Testis (tissue), 3 donors: ENCODE data around the gene CRABP2. TPM values are rescaled to one million over a fixed set of nuclear protein-coding genes. Genes with fewer than 3 reads are reported as not detected.

Experiments used
- DNase-seq: peaks from one replicate; pipeline ENCODE4 v3.0.0-alpha.2; 2019
- H3K27ac ChIP-seq, 2 donors: fragments of 200-600 bp; sonication (generic); one replicate each; pipeline ENCODE4 v1.5.1; 2019
- H3K27me3 ChIP-seq: fragments of 200-600 bp; sonication (generic); one replicate; pipeline ENCODE4 v1.5.1; 2019
- H3K36me3 ChIP-seq: fragments of 200-600 bp; sonication (generic); one replicate; pipeline ENCODE4 v1.5.1; 2017; ENCODE audit warnings: low read depth; ENCODE audit errors: missing control alignments
- H3K4me1 ChIP-seq: fragments of 200-600 bp; sonication (generic); one replicate; pipeline ENCODE4 v1.5.1; 2019
- H3K4me3 ChIP-seq, 2 donors: fragments of 200-600 bp; sonication (generic); one replicate each; pipeline ENCODE4 v1.5.1; 2017 to 2019
- H3K9me3 ChIP-seq: fragments of 200-600 bp; sonication (generic); one replicate; pipeline ENCODE4 v1.5.1; 2017
- CTCF ChIP-seq, 3 experiments: fragments of 450-650 bp in 2 of 3; fragments of 200-600 bp in 1 of 3; sonication (generic) in 1 of 3; IDR thresholded peaks; one replicate each; pipeline ENCODE4 v1.5.1; 2016 to 2019; ENCODE audit warnings: antibody characterized with exemption in 3 of 3, mild to moderate bottlenecking in 2 of 3, moderate library complexity in 1 of 3
- POLR2A ChIP-seq: fragments of 450-650 bp; IDR thresholded peaks from one replicate; pipeline ENCODE4 v1.6.1; 2017; ENCODE audit warnings: antibody characterized with exemption, mild to moderate bottlenecking, moderate library complexity
- WGBS, 2 donors: methylation state at CpG; one replicate each; pipeline ENCODE4 v1.1.5; 2018; 5-methylcytosine and 5-hydroxymethylcytosine counted together
- intact Hi-C: fragments of 100-400 bp; cut with DNase I; formaldehyde crosslinking; loops from one replicate; pipeline ENCODE4 v1.15.1; 2023; ENCODE audit warnings: low total_unique reads
- polyA plus RNA-seq: library from polyadenylated mRNA; stranded (reverse); fragments of 350-450 nt; fragmentation: Illumina TruSeq; extraction: RNeasy Lipid Tissue Mini Kit (QIAGEN cat#74804); gene quantifications from one replicate; pipeline ENCODE4 v1.2.3, GENCODE V29; 2014; ENCODE audit warnings: low read depth, low replicate concordance; ENCODE audit not compliant: insufficient read depth
- total RNA-seq, 2 donors: library from RNA; depleted of rRNA; stranded (reverse); fragments of >200 nt; gene quantifications; one replicate each; pipeline ENCODE4 v1.2.3, GENCODE V29; 2016

The CRABP2 gene
- total and polyA plus RNA-seq, 3 donors from 2014 or later: 2.1 to 21.0 (median 6.8) TPM

DNA sequence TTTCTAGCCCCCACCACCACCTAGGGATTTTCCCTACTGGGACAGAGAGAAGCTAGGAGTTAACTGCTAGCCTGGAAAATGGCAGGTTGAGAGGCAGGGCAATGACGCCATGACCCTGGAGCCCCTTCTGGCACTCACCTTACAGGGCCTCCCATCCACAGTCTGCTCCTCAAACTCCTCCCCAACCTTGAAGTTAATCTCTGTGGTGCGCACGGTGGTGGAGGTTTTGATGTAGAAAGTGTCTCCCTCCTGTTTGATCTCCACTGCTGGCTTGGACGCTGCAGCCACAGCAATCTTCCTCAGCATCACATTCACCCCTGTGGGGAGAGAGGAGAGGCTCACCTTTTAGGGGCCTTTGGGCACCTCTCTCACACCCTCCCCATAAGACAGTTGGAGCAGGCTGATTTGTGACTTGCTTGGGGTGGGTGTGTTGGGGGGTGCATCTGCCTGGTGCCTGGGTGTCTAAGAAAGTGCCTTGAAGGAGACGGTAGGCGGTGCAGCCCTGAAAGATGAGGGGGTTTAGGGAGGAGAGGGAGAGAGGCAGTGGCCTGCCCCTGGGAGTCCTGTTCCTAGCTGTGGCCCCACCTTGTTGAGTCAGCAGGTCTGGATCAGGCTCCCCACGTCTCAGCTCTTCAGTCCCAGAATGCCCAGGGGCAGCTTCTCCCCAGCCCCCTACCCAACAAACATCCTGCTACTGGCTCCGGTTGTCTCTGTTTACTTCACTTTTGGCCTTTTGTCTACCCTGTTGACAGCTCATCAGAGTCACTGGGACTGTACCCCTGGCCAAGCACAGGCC is 4.4 kb downstream of the CRABP2 start:
- Histone ChIP-seq H3K9me3 (no peaks in the 10 kb centered on the region), H3K27ac (no peak overlapping the region), H3K27me3 (no peaks in the 10 kb centered on the region), H3K4me3 (no peak overlapping the region), H3K36me3 (no peaks in the 10 kb centered on the region), H3K4me1 (peaks cover 15% of the 10 kb centered on the region)
- no peak for DNase-seq
- TF ChIP-seq CTCF (IDR thresholded peaks at IDR 0.05) (no peak), POLR2A (no peak)
- intact Hi-C loops: no loop called here
- 79 to 87% methylated on average over 4 to 8 of the region's 8 CpGs for WGBS, 2 donors

DNA sequence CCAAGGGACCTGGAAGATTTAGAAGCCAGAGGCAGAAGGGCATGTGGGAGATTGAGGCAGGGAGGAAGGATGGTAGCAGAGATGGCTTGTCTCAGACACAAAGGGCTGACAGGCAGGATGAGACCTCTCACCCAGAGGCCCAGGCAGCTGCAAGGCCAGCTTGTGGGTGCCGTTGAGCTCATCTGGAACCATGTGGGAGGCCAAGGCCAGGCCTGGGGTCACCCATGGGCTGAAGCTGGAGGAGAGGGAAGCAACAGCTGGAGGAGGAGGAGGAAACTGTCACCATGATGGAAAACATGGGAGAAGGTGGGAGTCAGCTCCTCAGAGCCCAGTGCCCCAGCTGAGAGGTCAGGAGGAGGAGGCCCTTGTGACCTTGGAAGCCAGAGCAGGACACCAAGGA is 6.4 kb downstream of the CRABP2 start:
- no peak overlapping the region for H3K27ac ChIP-seq
- no peaks in the 10 kb centered on the region for H3K4me1 ChIP-seq
- 26 to 43% methylated on average over 1 of the region's 1 CpG for WGBS, 2 donors
- no peaks in the 10 kb centered on the region for H3K27me3 ChIP-seq
- DNase-seq: no peak
- H3K4me3 ChIP-seq: no peak overlapping the region
- H3K9me3 ChIP-seq: no peaks in the 10 kb centered on the region
- H3K36me3 ChIP-seq: no peaks in the 10 kb centered on the region
- intact Hi-C loops: no loop called here
- no peak for TF ChIP-seq POLR2A
- no peak for TF ChIP-seq CTCF (IDR thresholded peaks at IDR 0.05)

- intact Hi-C loops: no loop called here
- DNase-seq: no peak
- Histone ChIP-seq H3K27ac (no peak overlapping the region), H3K9me3 (no peaks in the 10 kb centered on the region), H3K36me3 (no peaks in the 10 kb centered on the region), H3K4me3 (no peak overlapping the region), H3K4me1 (no peaks in the 10 kb centered on the region), H3K27me3 (no peaks in the 10 kb centered on the region)
- TF ChIP-seq CTCF (IDR thresholded peaks at IDR 0.05) (no peak), POLR2A (no peak)
- 81 to 83% methylated on average over 8 of the region's 8 CpGs for WGBS, 2 donors
Measured at GRCh38 chr1:156697481-156697880, 7.9 kb downstream of the CRABP2 start.

GRCh38 chr1:156696755-156697154 is 8.6 kb downstream of the CRABP2 start:
- WGBS, 2 donors: 94% methylated on average over 8 of the region's 8 CpGs
- no peaks in the 10 kb centered on the region for H3K36me3 ChIP-seq
- no peaks in the 10 kb centered on the region for H3K27me3 ChIP-seq
- intact Hi-C loops: no loop called here
- TF ChIP-seq POLR2A: no peak
- TF ChIP-seq CTCF (IDR thresholded peaks at IDR 0.05): no peak
- H3K4me1 ChIP-seq: no peaks in the 10 kb centered on the region
- no peak overlapping the region for H3K4me3 ChIP-seq
- no peak overlapping the region for H3K27ac ChIP-seq
- no peaks in the 10 kb centered on the region for H3K9me3 ChIP-seq
- DNase-seq: no peak

DNA sequence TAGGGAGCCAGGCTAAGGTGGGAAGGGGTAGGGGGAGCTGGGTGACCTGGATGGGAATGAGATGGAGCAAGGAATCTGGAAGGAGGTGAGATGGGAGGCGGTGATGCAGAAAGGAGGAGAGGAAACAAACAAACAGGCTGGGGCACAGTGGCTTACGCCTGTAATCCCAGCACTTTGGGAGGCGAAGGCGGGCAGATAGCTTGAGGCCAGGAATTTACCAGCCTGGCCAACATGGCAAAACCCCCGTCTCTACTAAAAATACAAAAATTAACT is 10.8 kb downstream of the CRABP2 start:
- Histone ChIP-seq H3K27ac (no peak overlapping the region), H3K27me3 (no peaks in the 10 kb centered on the region), H3K4me3 (no peak overlapping the region), H3K4me1 (peaks cover 3% of the 10 kb centered on the region), H3K36me3 (no peaks in the 10 kb centered on the region), H3K9me3 (no peaks in the 10 kb centered on the region)
- intact Hi-C loops: no loop called here
- DNase-seq: no peak
- TF ChIP-seq POLR2A (no peak), CTCF (IDR thresholded peaks at IDR 0.05) (no peak)
- 93 to 95% methylated on average over 5 of the region's 5 CpGs for WGBS, 2 donors
